ENCODE results near the gene ALDH7A1.

Gene ALDH7A1

DNA sequence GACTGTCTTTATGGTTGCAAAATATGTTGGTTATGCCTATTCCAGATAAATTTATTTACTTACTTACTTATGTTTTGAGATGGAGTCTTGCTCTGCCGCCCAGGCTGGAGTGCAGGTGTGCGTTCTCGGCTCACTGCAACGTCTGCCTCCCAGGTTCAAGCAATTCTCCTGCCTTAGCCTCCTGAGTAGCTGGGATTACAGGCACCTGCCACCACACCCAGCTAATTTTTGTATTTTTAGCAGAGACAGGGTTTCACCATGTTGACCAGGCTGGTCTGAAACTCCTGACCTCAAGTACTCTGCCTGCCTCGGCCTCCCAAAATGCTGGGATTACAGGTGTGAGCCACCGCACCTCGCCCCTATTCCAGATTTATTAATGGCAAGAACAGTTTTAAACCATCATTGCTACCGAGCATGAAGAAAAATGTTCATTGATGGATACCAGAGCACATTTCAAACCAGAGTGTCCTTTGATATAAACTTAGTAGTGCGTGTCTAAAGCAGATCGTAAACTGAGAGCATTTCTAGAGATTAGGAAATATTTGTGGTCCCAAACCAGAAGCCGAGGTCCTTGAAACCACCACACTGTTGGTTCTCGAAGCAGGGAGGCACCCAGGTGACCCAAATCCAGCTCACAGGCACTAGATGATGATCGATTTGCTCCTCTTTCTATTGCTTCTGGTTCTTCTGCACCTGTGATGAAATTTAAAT is 86.6 kb downstream of the ALDH7A1 start:
- DNase-seq (ENCODE audit: low read depth), result no peak

GRCh38 chr5:126506079-126506478 is 88.9 kb downstream of the ALDH7A1 start:
- no peak for DNase-seq (ENCODE audit: low read depth)

DNA sequence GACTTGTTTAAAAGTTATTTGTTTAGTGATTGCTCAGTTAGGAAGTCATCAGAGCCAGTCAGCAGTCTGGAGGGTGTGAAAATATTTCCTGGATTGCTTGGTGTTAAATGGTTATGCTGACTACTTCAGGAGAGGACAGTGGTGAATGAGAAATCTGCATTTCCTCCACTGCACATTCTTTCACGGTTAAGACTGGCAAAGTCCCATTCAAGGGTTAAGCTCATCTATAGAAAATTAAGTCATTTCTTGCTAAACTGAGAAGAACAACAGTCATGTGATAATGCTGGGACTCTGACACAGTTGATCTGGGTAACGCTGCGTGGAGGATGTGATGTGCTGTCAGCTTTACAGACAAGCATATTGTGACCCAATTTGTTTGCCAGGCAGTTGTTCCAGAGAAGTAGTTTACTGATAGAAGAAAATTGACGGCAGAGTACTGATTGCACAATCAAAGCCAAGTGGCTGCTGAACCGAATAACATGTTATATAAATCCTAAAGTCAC is 91.4 kb downstream of the ALDH7A1 start:
- no peak for DNase-seq (ENCODE audit: low read depth)

DNA sequence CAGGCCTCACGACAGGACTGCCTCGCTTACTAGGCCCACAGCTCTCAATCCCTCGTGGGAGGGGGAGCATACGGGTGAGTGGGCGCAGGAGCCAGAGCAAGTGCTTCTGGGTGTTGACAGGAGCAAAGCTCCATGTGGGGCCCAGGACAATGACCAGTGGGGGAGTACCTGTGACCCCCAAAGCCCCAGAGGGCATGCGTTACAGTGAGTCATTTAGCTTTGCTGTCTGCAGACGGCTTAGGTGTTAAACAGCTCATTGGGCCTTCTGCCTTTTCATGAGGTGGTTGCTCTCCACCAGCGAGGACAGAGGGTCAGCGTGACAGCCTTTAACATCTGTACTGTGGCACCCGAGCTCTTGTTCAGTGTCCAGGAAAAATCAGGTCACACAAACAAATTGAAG is 93.6 kb downstream of the ALDH7A1 start:
- DNase-seq (ENCODE audit: low read depth), result no peak

DNA sequence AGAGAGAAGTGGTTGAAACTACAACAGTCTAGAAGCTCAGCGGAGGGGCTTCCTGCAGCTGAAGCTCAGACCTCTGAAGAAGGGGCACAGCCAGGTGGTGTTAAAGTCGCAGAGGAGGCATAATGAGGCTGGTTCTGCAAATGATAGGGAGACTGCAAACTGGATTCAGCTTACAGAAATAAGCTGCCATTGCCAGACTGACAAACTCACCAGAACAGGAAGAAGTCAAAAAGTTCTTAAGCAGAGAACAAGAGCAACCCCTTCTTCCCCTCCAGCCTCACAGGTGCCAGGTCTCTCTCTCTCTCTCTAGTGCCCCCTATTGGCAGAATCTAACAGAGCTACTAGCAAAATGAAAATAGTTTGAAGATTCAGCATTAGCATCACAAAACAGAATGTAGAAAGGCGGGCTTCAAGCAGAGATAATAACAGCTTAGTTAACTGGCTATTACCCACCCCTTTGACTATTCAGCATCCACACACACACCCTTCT is 95.1 kb downstream of the ALDH7A1 start:
- no peak for DNase-seq (ENCODE audit: low read depth)

GRCh38 chr5:126499278-126499677 is 95.7 kb downstream of the ALDH7A1 start:
- no peak for DNase-seq (ENCODE audit: low read depth)

- DNase-seq (ENCODE audit: low read depth), result no peak
These were observed 97.5 kb downstream of the ALDH7A1 start for GRCh38 chr5:126497506-126497905.

GRCh38 chr5:126494393-126494792 is 100.6 kb downstream of the ALDH7A1 start:
- DNase-seq (ENCODE audit: low read depth), result no peak

- no peak for DNase-seq (ENCODE audit: low read depth)
These were observed 102.1 kb downstream of the ALDH7A1 start for GRCh38 chr5:126492939-126493338.

DNA sequence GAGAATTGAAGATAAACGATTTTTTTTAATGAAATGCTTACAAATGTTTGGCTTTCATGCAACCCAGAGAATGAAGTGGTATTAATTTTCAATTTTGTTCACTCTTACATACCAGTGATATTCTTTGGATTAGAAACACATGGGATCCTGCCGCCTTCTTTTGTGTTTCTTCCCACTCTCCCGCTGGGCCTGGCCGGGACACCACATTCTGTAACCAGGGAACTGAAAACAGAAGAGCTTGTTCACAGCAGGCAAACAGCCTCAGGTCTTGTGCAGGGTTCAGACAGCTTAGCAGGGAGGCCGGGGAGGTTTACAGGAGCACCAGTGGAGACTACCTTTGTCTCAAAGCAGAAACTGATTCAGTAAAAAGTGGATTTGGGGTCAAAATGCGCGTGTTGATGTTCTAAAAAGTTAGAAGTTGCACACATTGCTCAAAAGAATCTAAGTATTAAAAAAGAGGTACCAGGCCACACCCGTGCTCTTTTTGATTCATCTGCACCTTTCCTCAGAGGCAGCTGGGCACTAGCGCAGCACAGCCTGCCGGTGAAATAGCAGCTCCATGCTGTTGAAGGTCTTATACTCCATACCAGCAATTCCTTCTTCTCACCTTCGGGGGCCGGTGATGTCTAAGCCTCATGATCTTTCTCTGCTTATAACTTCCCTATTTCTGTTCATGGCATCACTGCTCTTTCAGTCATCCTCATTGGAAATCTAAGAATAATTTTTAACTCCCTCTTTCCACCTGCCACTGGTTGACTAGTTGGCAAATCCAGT is 104.7 kb downstream of the ALDH7A1 start:
- no peak for DNase-seq (ENCODE audit: low read depth)

DNA sequence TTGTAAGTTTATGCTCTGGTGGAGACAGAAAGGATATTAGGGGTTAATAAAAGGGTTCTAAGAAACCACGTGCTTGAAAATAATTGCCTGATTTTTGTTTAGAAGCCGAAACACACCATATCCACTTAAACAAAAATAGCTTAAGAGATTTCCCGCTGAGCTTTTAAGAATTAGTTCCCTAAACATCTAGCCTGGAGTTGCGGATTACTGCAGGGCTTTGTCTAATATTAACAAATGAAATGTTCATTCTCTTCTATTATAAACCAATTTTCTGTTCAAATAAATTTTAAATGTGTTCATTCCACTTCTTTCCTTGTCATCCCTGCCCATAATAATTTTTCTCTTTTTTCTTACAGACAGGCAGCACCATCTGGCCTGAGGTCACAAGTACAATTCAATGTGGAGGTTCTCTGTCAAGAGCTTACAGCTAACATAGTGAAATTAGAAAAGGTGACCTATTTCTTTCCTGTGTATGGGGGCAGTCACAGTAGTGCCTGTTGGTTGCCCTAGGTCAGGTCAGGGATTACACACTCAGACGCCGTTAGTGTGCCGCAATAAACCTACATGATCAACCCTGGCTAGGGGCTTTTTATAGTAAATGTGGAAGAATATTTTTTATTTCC is 106.5 kb downstream of the ALDH7A1 start:
- DNase-seq (ENCODE audit: low read depth), result no peak

- DNase-seq (ENCODE audit: low read depth), result no peak
These were observed 107.4 kb downstream of the ALDH7A1 start for GRCh38 chr5:126487596-126487995.

DNA sequence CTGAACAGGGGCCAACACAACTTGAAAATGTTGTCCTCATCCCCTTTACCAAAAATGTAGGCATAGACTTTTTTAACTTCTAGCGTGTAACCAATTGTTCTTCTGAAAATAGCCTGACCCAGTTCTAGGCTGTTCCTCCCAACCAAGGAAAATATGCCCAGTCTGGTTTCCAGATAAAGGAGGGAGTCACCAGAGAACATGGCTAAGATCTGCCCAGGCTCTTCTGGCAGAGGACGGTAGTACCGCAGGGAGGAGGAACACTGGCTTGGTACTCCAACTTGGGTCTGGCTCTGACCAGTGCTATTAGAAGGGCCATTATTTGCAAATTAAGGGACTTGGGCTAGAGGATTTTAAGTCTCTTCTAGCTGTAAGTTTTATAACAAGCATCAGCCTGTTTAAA is 108.7 kb downstream of the ALDH7A1 start:
- no peak for DNase-seq (ENCODE audit: low read depth)

DNA sequence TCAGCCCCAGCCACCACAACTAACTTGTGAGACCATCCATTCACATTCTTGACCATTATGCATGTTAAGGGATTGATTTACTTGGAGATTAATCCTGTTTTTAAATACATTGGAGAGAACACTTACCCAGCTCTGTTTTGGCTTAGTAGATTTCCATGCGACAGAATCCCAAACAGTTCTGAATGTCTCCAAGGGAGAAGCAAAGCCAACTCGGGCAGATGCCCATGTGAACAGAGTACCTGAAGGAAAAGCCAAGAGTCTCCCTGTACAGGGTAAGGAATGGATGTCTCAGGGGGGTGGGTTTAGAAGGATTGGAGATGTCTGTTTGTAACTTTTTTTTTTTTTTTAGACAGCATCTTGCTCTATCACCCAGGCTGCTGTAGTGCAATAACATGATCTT is 110.8 kb downstream of the ALDH7A1 start:
- DNase-seq (ENCODE audit: low read depth), result no peak

GRCh38 chr5:126483156-126483555 is 111.9 kb downstream of the ALDH7A1 start:
- no peak for DNase-seq (ENCODE audit: low read depth)

GRCh38 chr5:126482591-126482990 is 112.4 kb downstream of the ALDH7A1 start:
- DNase-seq (ENCODE audit: low read depth), result no peak

- no peak for DNase-seq (ENCODE audit: low read depth)
These were observed 113.8 kb downstream of the ALDH7A1 start for GRCh38 chr5:126481243-126481642.

Measured in activated T-cell treated with anti-CD3 and anti-CD28 coated beads for 48 hours (primary cell).